HG03139 (cell line): ENCODE measurements around the gene SYT1.
"Not testable (repeated sequence)": the region's sequence is repeated elsewhere in the genome, so short reads cannot be mapped to it uniquely, and the experiment has no call there.

Source experiments
- ATAC-seq: cut with Tn5 transposase; IDR thresholded peaks from one replicate; pipeline ENCODE4 v1.9.1; 2021; ENCODE audit not compliant: unreplicated experiment

Gene SYT1

GRCh38 chr12:78964521-78964920, 99.9 kb downstream of the SYT1 start:
- ATAC-seq = no peak

GRCh38 chr12:78966062-78966461, 101.5 kb downstream of the SYT1 start:
- ATAC-seq = no peak

- ATAC-seq = no peak
Measured at GRCh38 chr12:78966926-78967325, 102.4 kb downstream of the SYT1 start.

- no peak for ATAC-seq
Measured at GRCh38 chr12:78968226-78968625, 103.7 kb downstream of the SYT1 start.

- ATAC-seq = no peak
Measured at GRCh38 chr12:78970041-78970440, 105.5 kb downstream of the SYT1 start.

- no peak for ATAC-seq
Measured at GRCh38 chr12:78977304-78977867, 112.8 kb downstream of the SYT1 start.

GRCh38 chr12:78994168-78994791, 129.7 kb downstream of the SYT1 start:
- no peak for ATAC-seq

- ATAC-seq = no peak
Measured at GRCh38 chr12:79000501-79000900, 135.9 kb downstream of the SYT1 start.

GRCh38 chr12:79001404-79001803, 136.8 kb downstream of the SYT1 start:
- ATAC-seq = no peak

- no peak for ATAC-seq
Measured at GRCh38 chr12:79006306-79006705, 141.7 kb downstream of the SYT1 start.

GRCh38 chr12:79008591-79008990, 144.0 kb downstream of the SYT1 start:
- no peak for ATAC-seq

GRCh38 chr12:79012636-79013035, 148.1 kb downstream of the SYT1 start:
- no peak for ATAC-seq

GRCh38 chr12:79016181-79016580, 151.6 kb downstream of the SYT1 start:
- no peak for ATAC-seq

- peak; percentile 57 for ATAC-seq
Measured at GRCh38 chr12:79019672-79020071, 155.1 kb downstream of the SYT1 start.

GRCh38 chr12:79020106-79020505, 155.5 kb downstream of the SYT1 start:
- ATAC-seq = peak; percentile 24

GRCh38 chr12:79021021-79021420, 156.4 kb downstream of the SYT1 start:
- no peak for ATAC-seq

- no peak for ATAC-seq
Measured at GRCh38 chr12:79023261-79023660, 158.7 kb downstream of the SYT1 start.

GRCh38 chr12:79023784-79024183, 159.2 kb downstream of the SYT1 start:
- no peak for ATAC-seq

- no peak for ATAC-seq
Measured at GRCh38 chr12:79033788-79034187, 169.2 kb downstream of the SYT1 start.

GRCh38 chr12:79044748-79045147, 180.2 kb downstream of the SYT1 start:
- not testable (repeated sequence) for ATAC-seq

GRCh38 chr12:79045149-79045703, 180.7 kb downstream of the SYT1 start:
- ATAC-seq = not testable (repeated sequence)

- no peak for ATAC-seq
Measured at GRCh38 chr12:79046021-79046420, 181.4 kb downstream of the SYT1 start.

- no peak for ATAC-seq
Measured at GRCh38 chr12:79048962-79049361, 184.4 kb downstream of the SYT1 start.
